Measurements from ENCODE around the gene MINAR1. TPM values are rescaled to one million over a fixed set of nuclear protein-coding genes. Genes with fewer than 3 reads are reported as not detected.
A peak's percentile ranks its signal among the peaks of the same experiment; 100 is the strongest.

Gene MINAR1
- total RNA-seq, 1 experiment from 2014 or later: 1.4 TPM

- no peak for TF ChIP-seq NR1H2 (CRISPR knock-in tag; IDR thresholded peaks at IDR 0.05)
- no peak for TF ChIP-seq GABPB1 (CRISPR knock-in tag; IDR thresholded peaks at IDR 0.05)
- TF ChIP-seq ZNF232 (CRISPR knock-in tag; IDR thresholded peaks at IDR 0.05): no peak
- no peak for TF ChIP-seq ZNF396 (CRISPR knock-in tag; IDR thresholded peaks at IDR 0.05; ENCODE audit: borderline replicate concordance)
These were observed 1.3 kb downstream of the MINAR1 start (continued) for GRCh38 chr15:79433276-79433990.

GRCh38 chr15:79434361-79434760 lies 2.2 kb downstream of the MINAR1 start:
- CTCF ChIA-PET: interaction anchor here (0.7 to 5.9 kb wide), 5 partner anchors 9 to 162 kb away, joined by 3 to 72 read pairs (median 6); no protein-coding TSS in a partner anchor
- no peak overlapping the region for H3K27ac Mint-ChIP-seq
- ATAC-seq (no peak), DNase-seq (ENCODE audit: low spot score) (no peak)
- H3K9me3 Mint-ChIP-seq: no peaks in the 10 kb centered on the region
- TF ChIP-seq SMAD3 (CRISPR knock-in tag; IDR thresholded peaks at IDR 0.05; ENCODE audit: borderline replicate concordance): no peak
- TF ChIP-seq CREM (CRISPR knock-in tag; IDR thresholded peaks at IDR 0.05): no peak
- no peak for TF ChIP-seq PREB (CRISPR knock-in tag; IDR thresholded peaks at IDR 0.05; ENCODE audit: borderline replicate concordance)
- TF ChIP-seq ZNF138 (CRISPR knock-in tag; conservative IDR thresholded peaks at IDR 0.05): no peak
- TF ChIP-seq IRF2 (CRISPR knock-in tag; IDR thresholded peaks at IDR 0.05; ENCODE audit: borderline replicate concordance, low read depth): no peak
- no peak for TF ChIP-seq TEAD4 (CRISPR knock-in tag; IDR thresholded peaks at IDR 0.05)
- POLR2A ChIA-PET: no interaction called here
- H3K27me3 Mint-ChIP-seq (ENCODE audit: low read depth): peaks cover 60% of the 10 kb centered on the region
- H3K4me3 Mint-ChIP-seq: no peak overlapping the region
- H3K4me1 Mint-ChIP-seq: peaks cover 47% of the 10 kb centered on the region
- no peaks in the 10 kb centered on the region for H3K36me3 Mint-ChIP-seq

GRCh38 chr15:79436037-79436780 lies 4.1 kb downstream of the MINAR1 start:
- DNase-seq (ENCODE audit: low spot score) (no peak), ATAC-seq (no peak)
- no peak overlapping the region for H3K4me3 Mint-ChIP-seq
- H3K27me3 Mint-ChIP-seq (ENCODE audit: low read depth): peaks cover 41% of the 10 kb centered on the region
- POLR2A ChIA-PET: no interaction called here
- CTCF ChIA-PET: interaction anchor here (0.6 to 1.3 kb wide), 3 partner anchors 96 to 251 kb away, joined by 3 to 4 read pairs (median 4); no protein-coding TSS in a partner anchor
- H3K4me1 Mint-ChIP-seq: peaks cover 38% of the 10 kb centered on the region
- TF ChIP-seq TEAD4 (CRISPR knock-in tag; IDR thresholded peaks at IDR 0.05): no peak
- H3K9me3 Mint-ChIP-seq: no peaks in the 10 kb centered on the region
- no peak overlapping the region for H3K27ac Mint-ChIP-seq
- H3K36me3 Mint-ChIP-seq: no peaks in the 10 kb centered on the region

- H3K27ac Mint-ChIP-seq: peak overlapping the region; percentile 82; the same call in 1 of the 2 replicates
- H3K4me1 Mint-ChIP-seq: peaks cover 33% of the 10 kb centered on the region
- ATAC-seq (no peak), DNase-seq (ENCODE audit: low spot score) (no peak)
- ChIA-PET CTCF (interaction anchor here (1.3 kb wide), 1 partner anchor 159 kb away, joined by 4 read pairs; no protein-coding TSS in a partner anchor), POLR2A (no interaction called here)
- H3K9me3 Mint-ChIP-seq: no peaks in the 10 kb centered on the region
- H3K4me3 Mint-ChIP-seq: no peak overlapping the region
- no peaks in the 10 kb centered on the region for H3K36me3 Mint-ChIP-seq
- H3K27me3 Mint-ChIP-seq (ENCODE audit: low read depth): peaks cover 33% of the 10 kb centered on the region
- TF ChIP-seq TCF7 (CRISPR knock-in tag; IDR thresholded peaks at IDR 0.05; ENCODE audit: low read depth) (no peak), MYBL2 (CRISPR knock-in tag; IDR thresholded peaks at IDR 0.05) (no peak), AFF4 (CRISPR knock-in tag; IDR thresholded peaks at IDR 0.05; ENCODE audit: borderline replicate concordance) (no peak), ZBTB21 (CRISPR knock-in tag; IDR thresholded peaks at IDR 0.05; ENCODE audit: borderline replicate concordance) (no peak), ZBTB43 (CRISPR knock-in tag; IDR thresholded peaks at IDR 0.05) (no peak), ZNF219 (CRISPR knock-in tag; IDR thresholded peaks at IDR 0.05; ENCODE audit: borderline replicate concordance) (no peak), ERG (CRISPR knock-in tag; IDR thresholded peaks at IDR 0.05) (no peak), CTCF (IDR thresholded peaks at IDR 0.05) (no peak)
These were observed 5.3 kb downstream of the MINAR1 start for GRCh38 chr15:79437275-79438000.

Measured in WTC11 (cell line).